NCI-H446 treated with DMSO at 0.1 percent for 48 hours (cell line): Measurements from ENCODE around the gene INVS.
A peak's percentile ranks its signal among the peaks of the same experiment; 100 is the strongest.
"Not testable (repeated sequence)": the region's sequence is repeated elsewhere in the genome, so short reads cannot be mapped to it uniquely, and the experiment has no call there.

Experiments used
- DNase-seq: peaks from one replicate; lab custom pipeline; 2025; lab: John Stamatoyannopoulos, UW

INVS gene

GRCh38 chr9:100083448-100084127 is 15.5 kb upstream of the INVS start:
- peak; percentile 30 for DNase-seq

- DNase-seq = no peak
These were observed 15.0 kb upstream of the INVS start for GRCh38 chr9:100084128-100084453.

GRCh38 chr9:100084734-100085133 is 14.3 kb upstream of the INVS start:
- no peak for DNase-seq

GRCh38 chr9:100086097-100086635 is 12.9 kb upstream of the INVS start:
- DNase-seq = no peak

GRCh38 chr9:100087218-100087617 is 11.8 kb upstream of the INVS start:
- DNase-seq = no peak

GRCh38 chr9:100088202-100088601 is 10.8 kb upstream of the INVS start:
- DNase-seq = no peak

- no peak for DNase-seq
These were observed 8.2 kb upstream of the INVS start for GRCh38 chr9:100090880-100091279.

- DNase-seq = no peak
These were observed 7.4 kb upstream of the INVS start for GRCh38 chr9:100091650-100092049.

GRCh38 chr9:100092066-100092465 is 7.0 kb upstream of the INVS start:
- DNase-seq = no peak

GRCh38 chr9:100094411-100094810 is 4.6 kb upstream of the INVS start:
- DNase-seq = not testable (repeated sequence)

- no peak for DNase-seq
These were observed 2.6 kb upstream of the INVS start for GRCh38 chr9:100096378-100096916.

- DNase-seq = no peak
These were observed 777 bp upstream of the INVS start for GRCh38 chr9:100098046-100098886.

GRCh38 chr9:100099722-100100042 is 639 bp downstream of the INVS start:
- DNase-seq = no peak

GRCh38 chr9:100100146-100100667 is 1.2 kb downstream of the INVS start:
- DNase-seq = no peak

- DNase-seq = no peak
These were observed 2.6 kb downstream of the INVS start for GRCh38 chr9:100101608-100102007.

- DNase-seq = no peak
These were observed 5.3 kb downstream of the INVS start for GRCh38 chr9:100104314-100104713.

- no peak for DNase-seq
These were observed 6.8 kb downstream of the INVS start for GRCh38 chr9:100105861-100106260.

GRCh38 chr9:100106616-100107015 is 7.6 kb downstream of the INVS start:
- no peak for DNase-seq

- no peak for DNase-seq
These were observed 9.5 kb downstream of the INVS start for GRCh38 chr9:100108559-100108958.

GRCh38 chr9:100111235-100111634 is 12.2 kb downstream of the INVS start:
- peak; percentile 86 for DNase-seq

- no peak for DNase-seq
These were observed 13.8 kb downstream of the INVS start for GRCh38 chr9:100112677-100113336.

GRCh38 chr9:100117316-100117715 is 18.3 kb downstream of the INVS start:
- DNase-seq = no peak
